Renal cortical epithelial cell (primary cell): ENCODE results near the gene ACBD6. TPM values are rescaled to one million over a fixed set of nuclear protein-coding genes. Genes with fewer than 3 reads are reported as not detected.

Experiments used
- DNase-seq: peaks from one replicate; pipeline ENCODE4 v3.0.0-alpha.2; 2011; ENCODE audit warnings: low read depth
- total RNA-seq: library from RNA; depleted of rRNA; stranded (reverse); fragments of >200 nt; gene quantifications from 2 replicates; pipeline ENCODE4 v1.2.3, GENCODE V29; 2014

The ACBD6 gene
- total RNA-seq, 1 donor from 2014 or later: 41.0 TPM

DNA sequence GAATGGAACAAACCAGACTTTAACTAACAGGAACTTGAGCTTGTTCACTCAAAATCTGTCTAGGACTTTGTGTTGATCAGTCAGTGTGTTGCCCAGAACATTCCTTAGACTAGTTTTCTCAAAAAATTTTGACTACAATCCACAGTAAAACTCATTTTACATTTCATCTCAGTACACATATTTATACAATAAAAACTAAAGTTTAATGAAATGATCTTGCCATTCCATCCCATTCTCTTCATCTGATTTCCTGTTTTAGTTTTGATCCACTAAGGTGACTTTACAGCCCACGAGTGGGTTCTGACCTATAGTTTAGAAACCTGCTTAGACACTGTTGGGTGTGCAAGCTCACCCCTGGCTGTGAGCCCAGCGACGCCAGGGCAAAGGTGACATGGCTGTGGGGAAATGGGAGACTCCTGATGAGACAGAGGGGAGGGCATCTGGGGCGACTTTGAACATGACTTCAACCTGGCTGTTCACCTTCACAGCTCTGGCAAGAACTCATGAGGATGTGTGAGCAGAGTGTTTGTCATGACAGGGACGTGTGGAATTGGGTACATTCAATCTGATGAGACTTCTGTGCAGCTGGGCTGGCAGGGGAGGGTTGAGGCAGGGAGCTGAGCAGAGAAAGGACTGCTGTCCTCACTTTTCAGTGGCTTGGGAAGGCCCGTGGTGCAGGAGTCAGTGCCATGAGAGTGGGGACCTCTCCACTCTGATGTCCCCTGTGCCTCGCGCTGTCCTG, 231.7 kb downstream of the ACBD6 start:
- peak; percentile 28 for DNase-seq

DNA sequence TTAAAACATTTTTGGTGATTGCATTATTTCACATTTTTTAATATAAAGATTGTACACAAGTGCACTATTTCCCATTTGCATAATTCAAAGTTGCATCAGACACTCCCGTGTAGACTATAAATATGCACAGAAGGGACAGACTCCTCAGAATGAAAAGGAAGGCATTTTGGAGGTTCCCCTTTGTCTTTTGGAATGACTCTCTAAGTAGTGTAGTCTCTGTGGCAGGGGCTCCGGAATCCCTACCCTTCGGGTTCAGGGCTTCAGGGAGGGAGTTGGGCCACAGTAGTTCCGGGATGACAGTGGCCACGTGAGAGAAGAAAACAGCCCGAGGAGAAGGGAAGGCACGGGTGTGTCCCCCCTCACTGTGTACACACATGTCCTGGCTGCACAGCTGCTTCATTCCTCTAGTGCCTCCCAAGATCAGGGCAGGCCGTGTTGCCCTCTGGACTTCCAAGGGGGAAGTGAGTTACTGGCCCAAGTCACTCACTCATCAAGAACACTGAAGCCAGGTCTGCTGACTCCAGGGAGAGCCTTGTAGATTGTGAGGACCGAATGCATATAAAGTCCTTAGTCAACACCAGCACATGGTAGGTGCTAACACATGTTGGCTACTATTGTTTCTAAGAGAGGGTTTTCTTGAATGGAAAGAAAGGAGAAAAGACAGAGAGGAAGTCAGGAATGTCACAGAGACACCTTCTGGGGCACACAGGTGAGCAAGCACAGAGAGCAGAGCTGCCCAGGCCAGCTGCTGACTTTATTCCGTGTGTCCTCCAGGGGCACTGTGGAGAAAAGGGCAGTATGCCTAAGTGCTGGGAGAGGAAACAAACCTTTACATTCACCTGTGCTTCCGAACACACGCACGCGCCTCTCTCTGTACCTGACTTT, 232.5 kb downstream of the ACBD6 start:
- peak; percentile 25 for DNase-seq

DNA sequence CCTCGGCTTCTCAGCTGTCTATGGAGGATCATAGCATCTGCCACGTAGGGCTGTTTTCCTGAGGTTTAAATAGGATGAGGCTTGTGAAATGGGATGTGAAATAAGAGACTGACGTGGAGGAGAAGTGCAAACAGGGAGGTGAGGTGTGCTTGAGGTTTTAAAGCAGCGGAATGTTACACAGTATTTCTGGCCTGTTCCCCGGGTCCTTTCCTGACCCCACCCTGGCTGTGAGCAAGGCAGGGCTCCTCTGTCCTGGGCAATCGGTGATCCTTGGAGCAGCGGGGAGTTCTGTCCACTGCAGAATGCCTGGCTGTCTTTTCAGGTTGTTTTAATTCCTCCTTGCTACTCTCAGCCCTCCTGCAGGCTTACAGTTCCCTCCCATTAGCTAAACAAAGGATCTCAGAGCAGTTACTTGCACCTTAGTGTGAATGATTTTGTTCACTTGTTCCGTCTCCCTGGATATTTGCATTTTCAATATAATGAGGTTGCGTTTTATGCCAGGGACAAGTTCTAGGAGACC, 233.8 kb downstream of the ACBD6 start:
- DNase-seq: no peak

DNA sequence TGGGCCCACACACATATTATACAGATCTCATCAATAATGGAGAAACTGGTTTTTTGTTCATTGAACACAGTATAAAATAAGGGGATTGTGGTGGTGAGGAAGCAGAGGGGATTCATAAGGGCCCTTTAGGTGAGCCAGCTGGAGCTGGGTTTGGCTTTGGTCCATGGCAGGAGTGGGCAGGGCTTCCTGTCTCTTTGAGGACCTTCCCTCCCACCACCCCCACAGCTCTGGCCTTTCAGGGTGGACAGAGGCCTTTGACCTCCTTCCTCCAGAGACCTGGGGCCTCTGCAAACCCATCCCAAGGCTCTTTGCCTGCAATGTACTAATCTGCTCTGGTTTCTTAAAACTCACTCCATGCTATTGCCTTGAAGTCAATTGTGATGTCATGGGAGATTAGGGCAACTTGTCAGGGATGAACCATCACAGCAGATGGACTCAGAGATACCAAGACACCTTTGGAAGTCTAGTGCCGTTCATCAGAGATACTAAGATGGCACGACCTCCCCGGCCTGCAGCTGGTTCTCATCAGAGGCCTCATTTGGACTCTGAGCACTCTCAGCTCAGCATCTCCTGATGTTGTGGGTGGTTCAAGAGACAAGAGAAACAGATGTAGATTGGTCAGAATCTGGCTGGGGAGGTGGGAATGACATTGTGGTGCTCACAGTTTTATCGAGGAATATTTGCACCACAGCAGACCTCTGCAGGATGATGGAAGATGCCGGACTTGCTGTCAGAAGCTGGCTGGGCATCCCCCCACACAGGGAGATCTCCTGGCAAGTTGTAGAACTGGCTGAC, 234.4 kb downstream of the ACBD6 start:
- DNase-seq: no peak

DNA sequence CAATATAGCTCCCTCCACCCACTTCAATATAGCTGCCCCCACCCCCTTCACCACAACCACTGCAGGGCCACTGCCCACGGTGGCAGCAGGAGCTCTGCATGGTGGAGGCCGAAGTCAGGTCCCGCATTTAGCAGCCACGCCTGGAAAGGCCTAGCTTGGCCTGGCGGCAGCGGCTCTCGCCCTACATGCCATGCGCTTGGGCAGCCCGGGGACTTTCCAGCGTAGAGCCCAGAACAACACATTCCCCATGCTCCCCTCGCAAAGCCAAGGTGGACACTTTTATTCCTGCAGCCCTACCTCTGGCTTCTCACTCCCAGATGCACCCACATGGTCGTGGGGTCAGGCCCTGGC, 235.2 kb downstream of the ACBD6 start:
- DNase-seq: no peak

DNA sequence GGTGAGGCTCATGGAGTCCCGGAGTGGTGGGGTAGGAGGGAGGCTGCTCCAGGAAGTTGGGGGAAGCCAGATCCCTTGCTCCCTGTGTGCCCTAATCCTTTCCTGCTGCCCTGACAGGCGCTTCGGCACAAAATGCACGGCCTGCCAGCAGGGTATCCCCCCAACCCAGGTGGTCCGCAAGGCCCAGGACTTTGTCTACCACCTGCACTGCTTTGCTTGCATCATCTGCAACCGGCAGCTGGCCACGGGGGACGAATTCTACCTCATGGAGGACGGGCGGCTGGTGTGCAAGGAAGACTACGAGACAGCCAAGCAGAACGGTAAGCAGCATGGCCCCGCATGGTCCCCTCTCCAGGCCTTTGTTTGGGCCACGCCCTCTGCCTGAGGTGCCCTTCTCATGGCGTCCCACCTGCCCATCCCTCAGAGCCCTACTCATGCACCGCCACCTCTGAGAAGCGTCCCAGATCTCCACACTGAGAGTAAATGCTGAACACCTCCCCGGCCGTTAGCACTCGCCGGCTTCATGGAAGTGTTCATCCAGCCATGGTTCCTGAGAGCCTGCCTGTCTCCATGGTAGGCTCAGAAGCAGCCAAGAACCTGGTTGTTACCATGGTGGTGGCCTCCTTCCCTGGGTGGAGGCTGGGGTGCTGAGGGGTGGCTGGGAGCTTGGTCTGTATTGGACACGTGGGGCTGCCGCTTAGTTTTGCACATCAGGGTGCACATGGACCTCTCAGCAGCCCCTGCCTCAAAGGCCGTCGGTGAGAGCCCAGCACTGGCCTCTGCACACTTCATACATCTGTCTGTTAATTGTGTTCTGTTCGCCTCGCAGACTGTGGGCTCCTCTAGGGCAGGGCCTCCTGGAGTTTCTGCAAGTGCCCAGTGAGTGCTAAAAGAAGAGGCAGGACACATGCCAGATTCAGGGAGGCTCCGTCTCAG, 235.8 kb downstream of the ACBD6 start:
- no peak for DNase-seq

DNA sequence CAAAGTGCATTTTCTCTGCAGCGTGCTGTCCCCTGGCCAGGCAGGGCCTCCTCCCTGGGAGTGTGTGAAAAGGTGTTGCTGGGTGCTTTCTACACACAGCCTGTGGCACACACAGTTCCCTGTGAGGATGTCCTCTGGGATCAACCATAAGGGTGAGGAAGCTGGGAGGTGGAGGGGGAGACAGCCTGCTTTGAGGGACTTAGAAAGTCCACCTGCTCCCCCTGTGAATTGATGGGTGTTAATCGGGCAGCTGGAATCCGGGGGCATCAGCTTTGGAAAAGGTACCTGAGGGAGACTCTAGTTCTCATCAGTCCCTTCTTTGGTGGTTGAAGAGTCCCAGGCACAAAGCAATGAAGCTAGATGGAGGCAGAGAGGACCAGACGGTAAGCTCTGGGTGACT, 236.5 kb downstream of the ACBD6 start:
- DNase-seq: no peak

DNA sequence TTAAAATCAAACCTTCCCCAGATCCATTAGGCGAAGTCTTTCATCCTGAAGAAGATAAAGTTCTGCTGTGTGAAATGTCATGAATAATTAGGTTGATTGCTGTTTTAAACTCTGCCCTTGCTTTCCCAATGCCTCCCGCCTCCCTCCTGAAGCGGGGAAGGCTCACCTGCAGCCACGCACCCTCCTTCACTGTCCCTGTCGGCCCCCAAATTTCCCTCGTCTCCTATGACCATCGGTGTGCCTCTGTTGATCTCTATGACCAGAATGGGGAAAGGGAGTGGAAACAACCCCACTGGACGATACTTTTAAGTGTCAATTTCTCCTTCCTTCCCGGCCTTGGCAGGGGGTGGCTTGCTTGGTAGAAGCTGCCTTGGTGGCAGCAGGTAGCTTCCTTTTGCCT, 237.2 kb downstream of the ACBD6 start:
- no peak for DNase-seq

DNA sequence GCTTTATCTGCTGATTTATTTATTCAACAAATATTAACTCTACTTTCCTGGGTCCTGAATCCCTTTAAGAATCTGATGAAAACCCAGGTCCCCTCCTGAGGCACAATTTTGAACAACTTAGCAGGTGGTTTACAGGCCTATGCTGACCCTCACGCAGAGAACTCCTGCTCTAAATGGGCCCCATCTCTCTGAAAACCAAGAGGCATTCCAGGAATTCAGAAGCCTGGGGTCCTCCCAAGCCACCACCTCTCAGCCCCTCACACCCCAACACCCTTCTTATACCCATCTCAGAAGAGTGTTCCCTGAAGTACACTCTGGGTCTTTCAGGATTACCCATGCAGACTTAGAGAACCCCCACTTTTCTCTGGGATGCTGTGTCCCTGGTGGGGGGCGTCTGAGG, 237.8 kb downstream of the ACBD6 start:
- no peak for DNase-seq

DNA sequence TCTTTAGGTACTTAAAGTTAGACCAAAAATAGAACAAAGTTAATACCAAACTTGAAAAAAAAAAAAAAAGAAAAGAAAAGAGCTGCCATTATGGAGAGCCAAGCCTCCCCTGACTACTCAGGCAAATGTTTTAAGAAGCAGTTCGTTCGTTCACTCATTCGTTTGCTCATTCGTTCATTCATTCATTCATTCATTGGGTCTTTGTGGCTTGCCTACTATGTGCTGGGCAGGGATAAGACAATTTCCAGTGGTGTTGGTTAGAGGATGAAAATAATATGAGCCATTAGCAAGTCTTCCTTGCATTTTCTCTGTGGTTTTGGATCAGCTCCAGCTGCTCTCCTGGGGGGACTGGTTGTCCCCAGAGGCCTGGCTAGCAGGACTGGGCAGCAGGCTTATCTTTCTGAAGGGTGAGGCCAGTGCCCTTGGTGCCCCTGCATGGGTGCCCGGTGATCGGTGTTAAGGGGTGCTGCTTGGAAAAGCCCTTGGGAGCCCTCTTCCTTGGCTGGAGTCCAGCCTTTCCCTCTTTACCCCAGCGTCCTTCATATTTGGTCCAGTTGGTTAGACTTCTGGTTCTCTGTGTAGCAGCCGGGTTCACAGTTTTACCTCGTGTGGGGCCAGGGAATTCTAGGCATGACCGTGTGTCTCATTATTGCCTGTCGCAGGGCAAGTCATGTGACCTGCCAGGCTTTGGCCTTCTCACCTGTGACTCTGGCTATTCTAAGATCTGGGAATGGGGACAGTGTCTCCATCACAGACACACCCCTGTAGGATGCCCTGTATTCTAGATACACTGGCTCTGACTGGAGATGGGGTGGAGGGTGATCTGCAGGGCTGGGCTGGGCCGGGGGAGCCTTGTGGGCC, 239.5 kb downstream of the ACBD6 start:
- peak; percentile 66 for DNase-seq

DNA sequence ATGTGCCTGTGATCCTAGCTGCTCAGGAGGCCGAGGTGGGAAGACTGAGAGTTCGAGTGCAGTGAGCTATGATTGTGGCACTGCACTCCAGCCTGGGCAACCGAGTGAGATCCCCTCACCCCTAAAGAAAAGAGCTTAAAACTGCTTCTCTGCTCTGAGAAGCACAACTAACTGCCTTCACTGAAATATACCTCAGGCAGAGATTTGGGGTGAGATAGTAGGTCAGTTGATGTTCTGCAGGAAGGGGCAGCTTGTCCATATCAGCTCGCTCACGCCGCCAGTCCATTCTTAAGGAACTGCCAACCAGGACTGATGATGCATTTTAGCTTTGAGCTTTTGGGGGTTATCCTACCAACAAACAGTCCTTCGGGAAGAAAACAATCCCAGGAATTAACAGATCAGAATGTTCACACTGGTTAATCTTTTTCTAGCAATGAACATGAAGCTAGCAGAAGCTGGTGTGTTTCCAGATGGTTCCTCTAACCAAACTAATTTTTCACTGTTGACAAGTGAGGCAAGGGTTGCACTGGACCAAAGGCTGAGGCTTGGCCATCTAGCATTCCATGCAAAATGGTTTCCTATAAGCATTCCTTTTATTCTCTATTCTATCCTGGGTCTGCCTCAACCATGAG, 240.7 kb downstream of the ACBD6 start:
- peak; percentile 91 for DNase-seq

DNA sequence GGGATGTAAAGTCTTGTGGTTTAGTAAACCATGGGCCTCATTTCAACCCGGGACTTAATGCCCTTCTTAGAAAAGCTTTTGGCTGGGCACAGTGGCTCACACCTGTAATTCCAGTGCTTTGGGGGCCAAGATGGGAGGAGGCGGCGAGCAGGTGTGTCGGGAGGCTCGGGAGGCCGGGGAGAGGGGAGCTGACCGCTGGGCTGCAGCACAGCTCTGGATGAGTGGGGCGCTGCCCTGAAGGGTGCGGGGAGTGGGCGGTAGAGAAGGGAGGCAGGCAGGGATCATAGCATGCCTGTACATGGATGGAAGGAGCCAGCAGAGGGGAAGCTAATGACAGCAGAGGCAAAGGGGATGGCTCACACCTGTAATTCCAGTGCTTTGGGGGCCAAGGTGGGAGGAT, 241.3 kb downstream of the ACBD6 start:
- DNase-seq: no peak

DNA sequence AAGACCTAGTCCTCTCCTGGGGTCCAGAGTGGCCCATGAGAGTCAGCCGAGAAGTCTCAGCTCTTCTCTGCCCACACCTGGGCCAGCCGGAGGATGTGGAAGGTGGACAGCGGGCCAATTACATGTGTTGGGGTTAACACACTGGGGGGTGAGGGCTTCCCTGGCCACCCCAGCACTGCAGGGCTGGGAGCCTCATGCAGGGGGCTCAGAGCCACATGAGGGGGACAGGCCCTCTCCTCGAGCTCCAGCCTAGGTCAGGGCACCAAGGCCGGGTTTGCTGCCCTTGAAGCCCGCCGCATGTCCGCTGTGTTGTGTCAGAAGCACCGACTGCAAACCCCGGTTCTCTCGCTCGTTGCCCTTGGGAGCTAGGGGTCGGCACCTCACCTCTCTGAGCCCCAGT, 241.8 kb downstream of the ACBD6 start:
- DNase-seq: no peak

DNA sequence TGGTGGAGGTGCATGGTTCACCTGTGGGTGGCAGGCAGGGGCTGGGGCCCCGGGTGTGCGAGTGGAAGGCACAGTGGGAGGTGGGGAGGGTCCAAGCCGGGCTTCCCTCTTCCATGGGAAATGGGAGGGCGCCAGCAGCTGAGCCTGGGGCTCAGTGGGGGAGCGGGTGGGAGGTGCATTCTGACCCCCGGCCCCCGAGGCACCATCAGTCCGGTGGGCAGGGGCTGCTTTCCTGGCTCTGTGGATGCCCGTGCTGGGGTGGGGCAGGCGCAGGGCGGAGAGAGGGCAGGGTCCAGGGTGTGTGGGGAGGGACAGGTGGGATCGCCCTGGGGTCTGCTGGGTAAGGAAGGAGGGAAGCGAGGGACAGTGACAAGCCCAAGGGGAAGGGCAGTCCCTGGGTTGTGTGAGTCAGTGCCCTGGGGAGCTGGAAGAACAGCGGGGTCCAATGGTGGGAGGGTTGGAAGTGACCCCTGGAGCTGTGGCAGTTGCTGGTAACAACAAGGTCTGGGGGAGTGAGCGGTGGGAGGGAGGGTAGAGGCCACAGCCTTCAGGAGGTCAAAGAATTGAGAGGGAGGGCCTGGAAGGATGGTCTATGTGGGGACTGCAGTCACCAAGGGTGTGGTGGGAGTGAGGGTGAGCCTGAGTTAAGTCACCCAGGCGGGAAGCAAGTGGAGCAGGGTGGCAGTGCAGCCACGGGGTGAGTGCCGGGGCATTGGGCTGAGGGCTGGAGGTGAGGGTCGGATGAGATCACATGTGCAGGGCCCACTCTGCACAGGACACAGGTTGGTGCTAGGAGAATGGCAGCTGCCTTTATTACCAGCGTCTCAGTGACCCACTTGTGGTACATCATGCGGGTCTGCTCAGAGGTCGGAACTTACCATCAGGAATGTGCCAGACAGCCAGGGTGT, 242.7 kb downstream of the ACBD6 start:
- DNase-seq: no peak

DNA sequence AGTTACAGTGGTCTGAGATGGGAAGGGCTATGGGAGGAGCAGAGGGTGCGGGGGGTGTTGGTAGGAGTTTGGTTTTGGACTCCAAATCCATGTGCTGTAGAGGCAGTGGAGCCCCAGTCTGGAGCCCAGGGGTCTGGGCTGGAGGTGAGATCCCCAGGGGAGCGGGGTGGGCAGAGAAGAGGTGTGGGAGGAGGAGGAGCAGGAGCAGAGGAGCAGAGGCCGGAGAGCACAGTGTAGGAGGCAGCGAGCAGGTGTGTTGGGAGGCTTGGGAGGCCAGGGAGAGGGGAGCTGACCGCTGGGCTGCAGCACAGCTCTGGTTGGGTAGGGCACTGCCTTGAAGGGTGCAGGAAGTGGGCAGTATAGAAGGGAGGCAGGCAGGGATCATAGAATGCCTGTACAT, 243.4 kb downstream of the ACBD6 start:
- DNase-seq: no peak

DNA sequence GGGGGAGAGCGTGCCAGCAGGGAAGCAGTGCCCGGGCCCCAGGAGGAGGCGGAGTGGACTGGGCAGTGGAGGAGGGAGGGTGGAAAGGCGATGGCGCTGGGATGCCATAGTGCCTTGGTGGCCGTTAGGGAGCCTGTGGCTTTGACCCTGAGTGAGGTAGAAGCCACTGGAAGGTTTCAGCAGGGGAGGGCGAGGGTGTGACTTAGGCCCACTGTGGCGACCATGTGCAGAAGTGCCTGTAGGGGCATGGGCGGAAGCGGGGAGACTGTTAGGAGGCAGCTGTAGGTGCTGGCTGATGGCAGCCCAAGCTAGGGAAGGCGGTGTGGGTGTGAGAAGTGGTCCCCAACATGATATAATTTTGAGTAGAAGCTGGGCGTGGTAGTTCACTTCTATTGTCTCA, 244.1 kb downstream of the ACBD6 start:
- no peak for DNase-seq

DNA sequence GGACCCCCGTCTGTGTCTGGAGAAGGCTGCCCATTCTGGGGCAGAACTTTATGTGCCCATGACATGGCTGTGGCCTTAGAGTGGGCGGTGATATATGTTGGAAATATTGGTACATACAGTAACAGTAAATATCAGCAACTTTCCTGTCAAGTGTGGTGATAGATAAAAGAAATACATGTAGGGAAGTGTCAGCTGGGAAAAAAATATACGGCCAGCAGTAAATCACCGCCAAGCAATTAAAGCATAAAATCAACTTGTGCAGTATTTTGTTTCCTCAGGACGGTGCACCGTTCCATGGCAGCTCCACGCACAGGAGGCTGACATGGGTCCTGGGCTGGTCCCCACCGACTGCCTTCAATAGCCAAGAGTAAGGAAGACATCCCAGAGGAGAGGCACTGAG, 244.9 kb downstream of the ACBD6 start:
- DNase-seq: no peak

DNA sequence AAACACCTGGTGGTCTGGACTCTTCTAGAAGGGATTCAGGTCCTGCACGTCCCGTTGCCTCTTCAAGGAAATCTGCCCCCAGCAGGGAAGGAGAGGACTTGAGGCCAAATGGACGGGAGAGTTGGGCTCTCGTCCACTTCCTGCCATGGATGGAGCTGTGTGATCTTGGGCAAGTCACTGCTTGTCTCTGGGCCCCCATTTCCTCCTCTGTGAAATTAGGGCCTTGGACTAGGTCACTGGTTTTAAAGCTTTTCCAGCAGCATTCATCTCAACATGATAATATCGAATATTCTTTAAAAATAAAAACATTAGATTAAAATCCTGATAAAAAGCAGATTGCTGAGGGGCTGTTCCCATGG, 245.4 kb downstream of the ACBD6 start:
- DNase-seq: no peak
